Natural killer cell (primary cell): Measurements from ENCODE around the gene SLC7A6OS. TPM values are rescaled to one million over a fixed set of nuclear protein-coding genes. Genes with fewer than 3 reads are reported as not detected.

Experiments
- ATAC-seq, 3 donors: fragments of 150-1000 bp in 2 of 3; fragments of 200-7000 bp in 1 of 3; cut with Tn5 transposase; 1 replicate in 1 of 3; 2 replicates in 2 of 3; pipeline ENCODE4 v1.10.0; 2021; ENCODE audit warnings: mild to moderate bottlenecking in 2 of 3, moderate library complexity in 2 of 3
- DNase-seq, 2 donors: peaks; one replicate each; pipeline versions ENCODE4 v3.0.0 to v3.0.0-alpha.2; 2013 to 2021; ENCODE audit warnings: mixed read lengths in 1 of 2
- H3K27ac ChIP-seq: one replicate; pipeline ENCODE4 v1.5.1; 2013; ENCODE audit warnings: mild to moderate bottlenecking, low read length
- H3K27me3 ChIP-seq: one replicate; pipeline ENCODE4 v1.6.1; 2013; ENCODE audit warnings: low read length; ENCODE audit not compliant: control insufficient read depth, insufficient read depth
- H3K36me3 ChIP-seq: one replicate; pipeline ENCODE4 v1.6.1; 2013; ENCODE audit warnings: low read length; ENCODE audit not compliant: control insufficient read depth, insufficient read depth
- H3K4me1 ChIP-seq: one replicate; pipeline ENCODE4 v1.6.1; 2013; ENCODE audit warnings: low read length; ENCODE audit not compliant: control insufficient read depth, insufficient read depth
- H3K4me3 ChIP-seq: one replicate; pipeline ENCODE4 v1.5.1; 2013; ENCODE audit warnings: low read length
- H3K9me3 ChIP-seq: one replicate; pipeline ENCODE4 v1.6.1; 2013; ENCODE audit warnings: low read length; ENCODE audit not compliant: control insufficient read depth, insufficient read depth
- H3K27ac Mint-ChIP-seq, 2 donors: one replicate each; pipeline ENCODE4 v1.8.0; 2022; ENCODE audit warnings: mild to moderate bottlenecking in 2 of 2, mixed read lengths in 2 of 2, moderate library complexity in 1 of 2
- H3K27me3 Mint-ChIP-seq, 2 donors: one replicate each; pipeline ENCODE4 v1.8.0; 2022; ENCODE audit warnings: low read depth in 2 of 2, mixed read lengths in 2 of 2
- H3K36me3 Mint-ChIP-seq: one replicate; pipeline ENCODE4 v1.8.0; 2022; ENCODE audit warnings: mixed read lengths
- H3K4me1 Mint-ChIP-seq, 2 donors: one replicate each; pipeline ENCODE4 v1.8.0; 2022; ENCODE audit warnings: mixed read lengths in 2 of 2
- H3K4me3 Mint-ChIP-seq: one replicate; pipeline ENCODE4 v1.8.0; 2022; ENCODE audit warnings: mild to moderate bottlenecking, moderate library complexity, mixed read lengths
- H3K9me3 Mint-ChIP-seq, 2 donors: one replicate each; pipeline ENCODE4 v1.8.0; 2022; ENCODE audit warnings: mixed read lengths in 2 of 2
- CTCF ChIP-seq: fragments of 200-600 bp; IDR thresholded peaks from one replicate; pipeline ENCODE4 v1.8.0; 2022; ENCODE audit warnings: antibody characterized with exemption
- WGBS: methylation state at CpG from one replicate; pipeline ENCODE4 v1.1.7; 2013; ENCODE audit warnings: missing lambda C conversion rate; ENCODE audit not compliant: insufficient coverage; 5-methylcytosine and 5-hydroxymethylcytosine counted together
- intact Hi-C: fragments of 100-400 bp; cut with micrococcal nuclease; formaldehyde crosslinking; loops from one replicate; pipeline ENCODE4 v1.14.2; 2022
- total RNA-seq, 4 donors: library from RNA; stranded (reverse); fragments of 120-200 nt in 1 of 4; gene quantifications; one replicate each; pipeline versions ENCODE4 v1.2.3 to v1.2.4, GENCODE V29; 2013 to 2022

Gene SLC7A6OS
- total RNA-seq, 3 donors from 2014 or later (not counting 1 experiment from before 2014, with no cell fraction given), result 46.3 to 57.3 (median 56.1) TPM

- over 99% methylated on average over 11 of the region's 11 CpGs for WGBS
- H3K4me3 Mint-ChIP-seq, result no peak overlapping the region
- no peak overlapping the region for H3K4me3 ChIP-seq
- H3K4me1 ChIP-seq, result peaks cover 21% of the 10 kb centered on the region
- H3K27ac Mint-ChIP-seq, result no peak overlapping the region
- no peaks in the 10 kb centered on the region for H3K36me3 Mint-ChIP-seq
- ATAC-seq (no peak), DNase-seq (no peak)
- no peaks in the 10 kb centered on the region for H3K9me3 ChIP-seq
- H3K9me3 Mint-ChIP-seq, result no peaks in the 10 kb centered on the region
- H3K36me3 ChIP-seq, result peaks cover 60% of the 10 kb centered on the region
- H3K4me1 Mint-ChIP-seq, result peaks cover 14 to 24% of the 10 kb centered on the region in 2 donors
- TF ChIP-seq CTCF, result no peak
- H3K27ac ChIP-seq, result no peak overlapping the region
- intact Hi-C loops, result no loop called here
- H3K27me3 Mint-ChIP-seq, result no peaks in the 10 kb centered on the region
- no peaks in the 10 kb centered on the region for H3K27me3 ChIP-seq
Observed at GRCh38 chr16:68351991-68352431, 41.3 kb upstream of the SLC7A6OS start.

- H3K36me3 ChIP-seq, result peaks cover 65% of the 10 kb centered on the region
- intact Hi-C loops, result no loop called here
- H3K4me3 ChIP-seq, result no peak overlapping the region
- ATAC-seq (no peak), DNase-seq (no peak)
- H3K9me3 ChIP-seq, result no peaks in the 10 kb centered on the region
- H3K27ac Mint-ChIP-seq, result no peak overlapping the region
- H3K4me1 Mint-ChIP-seq, result peaks cover 9 to 24% of the 10 kb centered on the region in 2 donors
- WGBS, result 93% methylated on average over 11 of the region's 11 CpGs
- no peak overlapping the region for H3K4me3 Mint-ChIP-seq
- H3K9me3 Mint-ChIP-seq, result no peaks in the 10 kb centered on the region
- H3K36me3 Mint-ChIP-seq, result no peaks in the 10 kb centered on the region
- H3K4me1 ChIP-seq, result peaks cover 15% of the 10 kb centered on the region
- no peak overlapping the region for H3K27ac ChIP-seq
- TF ChIP-seq CTCF, result no peak
- no peaks in the 10 kb centered on the region for H3K27me3 Mint-ChIP-seq
- no peaks in the 10 kb centered on the region for H3K27me3 ChIP-seq
Observed at GRCh38 chr16:68351463-68351862, 40.7 kb upstream of the SLC7A6OS start.

DNA sequence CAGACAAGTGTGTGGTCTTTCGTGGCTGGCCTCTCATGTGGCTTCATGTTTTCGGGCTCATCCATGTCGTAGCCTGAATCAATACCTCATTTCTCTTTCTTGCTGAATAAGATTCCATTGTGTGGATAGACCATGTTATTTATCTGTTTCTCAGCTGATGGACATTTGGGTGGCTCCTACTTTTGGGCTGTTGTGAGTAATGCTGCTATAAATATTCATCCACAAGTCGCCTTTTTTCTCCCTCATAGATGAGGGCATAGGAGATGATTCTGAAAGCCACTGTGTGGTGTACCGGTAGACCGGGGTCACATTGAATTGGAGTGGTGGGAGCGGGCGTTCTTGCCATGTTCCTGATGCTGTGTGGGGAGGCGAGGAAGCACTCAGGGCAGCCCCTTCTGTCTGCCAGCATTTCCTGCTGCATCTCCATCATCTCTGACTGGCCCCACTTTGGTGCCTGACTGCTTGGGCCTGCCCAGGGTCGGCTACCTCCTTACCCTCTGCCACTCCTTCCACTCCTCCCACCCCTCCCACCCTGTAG is 40.1 kb upstream of the SLC7A6OS start:
- H3K36me3 Mint-ChIP-seq, result no peaks in the 10 kb centered on the region
- H3K4me3 Mint-ChIP-seq, result no peak overlapping the region
- intact Hi-C loops, result no loop called here
- Histone ChIP-seq H3K9me3 (no peaks in the 10 kb centered on the region), H3K4me3 (no peak overlapping the region), H3K27ac (no peak overlapping the region), H3K4me1 (peaks cover 9% of the 10 kb centered on the region), H3K27me3 (no peaks in the 10 kb centered on the region), H3K36me3 (peaks cover 70% of the 10 kb centered on the region)
- no peak for TF ChIP-seq CTCF
- no peak overlapping the region for H3K27ac Mint-ChIP-seq
- H3K4me1 Mint-ChIP-seq, result peaks cover 6 to 18% of the 10 kb centered on the region in 2 donors
- DNase-seq (no peak), ATAC-seq (no peak)
- H3K9me3 Mint-ChIP-seq, result no peaks in the 10 kb centered on the region
- H3K27me3 Mint-ChIP-seq, result no peaks in the 10 kb centered on the region
- over 99% methylated on average over 10 of the region's 10 CpGs for WGBS

- WGBS, result 95% methylated on average over 10 of the region's 10 CpGs
Observed at GRCh38 chr16:68349838-68350410, 39.2 kb upstream of the SLC7A6OS start.

More at GRCh38 chr16:68349838-68350410, 39.2 kb upstream of the SLC7A6OS start:
- H3K36me3 ChIP-seq, result peaks cover 79% of the 10 kb centered on the region
- no peaks in the 10 kb centered on the region for H3K9me3 Mint-ChIP-seq
- no peaks in the 10 kb centered on the region for H3K9me3 ChIP-seq
- no peak overlapping the region for H3K27ac Mint-ChIP-seq
- H3K27me3 Mint-ChIP-seq, result no peaks in the 10 kb centered on the region
- no peaks in the 10 kb centered on the region for H3K27me3 ChIP-seq
- H3K4me1 ChIP-seq, result no peaks in the 10 kb centered on the region
- DNase-seq, result no peak
- no peak overlapping the region for H3K4me3 Mint-ChIP-seq
- TF ChIP-seq CTCF, result no peak
- H3K4me1 Mint-ChIP-seq, result peaks cover under 1 to 9% of the 10 kb centered on the region in 2 donors
- H3K27ac ChIP-seq, result no peak overlapping the region
- ATAC-seq, result no peak
- intact Hi-C loops, result no loop called here
- no peak overlapping the region for H3K4me3 ChIP-seq
- H3K36me3 Mint-ChIP-seq, result no peaks in the 10 kb centered on the region
